DOHH2 (cell line): ENCODE results near the gene DPH3.

Source experiments
- EZH2phosphoT487 ChIP-seq: fragments of 200-600 bp; sonication (generic); IDR thresholded peaks from 2 replicates; pipeline ENCODE4 v1.6.1; 2017; ENCODE audit warnings: borderline replicate concordance, mild to moderate bottlenecking, antibody characterized with exemption, low read length, moderate library complexity, mixed read lengths
- TF ChIP-seq, protein P1 (sequence below): fragments of 200-600 bp; sonication (generic); IDR thresholded peaks from one replicate; pipeline ENCODE4 v1.5.1; 2014; ENCODE audit warnings: antibody characterized with exemption, mild to moderate bottlenecking, low read depth, low read length; ENCODE audit not compliant: poor library complexity, severe bottlenecking

DNA sequence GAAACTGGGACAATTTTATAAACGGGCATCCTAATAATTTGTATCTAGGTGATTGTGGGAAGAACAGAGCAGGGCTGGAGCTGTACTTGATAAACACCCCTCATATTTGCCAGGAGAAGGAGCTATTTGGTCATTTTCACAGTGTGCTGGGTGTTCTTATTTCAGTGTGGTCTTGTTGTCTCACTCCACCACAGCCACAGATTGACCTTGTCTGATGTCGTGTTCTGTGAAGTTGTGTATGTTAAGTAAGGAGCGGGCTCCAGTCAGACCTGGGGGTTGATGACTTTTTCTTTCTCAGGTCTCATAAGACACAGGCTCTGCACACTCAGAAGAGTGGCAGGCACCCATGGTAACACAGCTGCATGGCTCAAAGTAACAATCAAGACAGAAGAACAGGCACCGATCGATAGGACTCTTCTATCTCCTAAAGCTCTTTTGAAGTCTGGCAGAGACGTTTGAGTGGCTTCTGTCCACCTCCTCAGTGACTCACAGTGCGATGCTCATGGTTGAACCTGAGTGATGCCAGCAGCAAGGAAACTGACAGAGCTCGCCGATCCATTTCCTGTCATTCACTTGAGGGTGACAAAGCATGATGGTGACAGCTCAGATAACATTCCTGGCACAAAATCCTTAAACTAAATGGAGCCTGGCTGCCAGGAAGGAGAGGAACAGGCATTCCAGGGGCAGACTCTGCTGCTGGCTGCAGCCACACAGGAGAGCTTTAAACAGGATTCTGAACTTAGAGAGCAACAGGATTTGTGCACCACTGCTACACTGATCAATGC, 20.8 kb downstream of the DPH3 start:
- TF ChIP-seq, protein P1, sequence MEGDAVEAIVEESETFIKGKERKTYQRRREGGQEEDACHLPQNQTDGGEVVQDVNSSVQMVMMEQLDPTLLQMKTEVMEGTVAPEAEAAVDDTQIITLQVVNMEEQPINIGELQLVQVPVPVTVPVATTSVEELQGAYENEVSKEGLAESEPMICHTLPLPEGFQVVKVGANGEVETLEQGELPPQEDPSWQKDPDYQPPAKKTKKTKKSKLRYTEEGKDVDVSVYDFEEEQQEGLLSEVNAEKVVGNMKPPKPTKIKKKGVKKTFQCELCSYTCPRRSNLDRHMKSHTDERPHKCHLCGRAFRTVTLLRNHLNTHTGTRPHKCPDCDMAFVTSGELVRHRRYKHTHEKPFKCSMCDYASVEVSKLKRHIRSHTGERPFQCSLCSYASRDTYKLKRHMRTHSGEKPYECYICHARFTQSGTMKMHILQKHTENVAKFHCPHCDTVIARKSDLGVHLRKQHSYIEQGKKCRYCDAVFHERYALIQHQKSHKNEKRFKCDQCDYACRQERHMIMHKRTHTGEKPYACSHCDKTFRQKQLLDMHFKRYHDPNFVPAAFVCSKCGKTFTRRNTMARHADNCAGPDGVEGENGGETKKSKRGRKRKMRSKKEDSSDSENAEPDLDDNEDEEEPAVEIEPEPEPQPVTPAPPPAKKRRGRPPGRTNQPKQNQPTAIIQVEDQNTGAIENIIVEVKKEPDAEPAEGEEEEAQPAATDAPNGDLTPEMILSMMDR: no peak
- TF ChIP-seq EZH2phosphoT487: no peak
